ENCODE measurements around the gene CLASP2.
"Not testable (repeated sequence)": the region's sequence is repeated elsewhere in the genome, so short reads cannot be mapped to it uniquely, and the experiment has no call there.

The CLASP2 gene

DNA sequence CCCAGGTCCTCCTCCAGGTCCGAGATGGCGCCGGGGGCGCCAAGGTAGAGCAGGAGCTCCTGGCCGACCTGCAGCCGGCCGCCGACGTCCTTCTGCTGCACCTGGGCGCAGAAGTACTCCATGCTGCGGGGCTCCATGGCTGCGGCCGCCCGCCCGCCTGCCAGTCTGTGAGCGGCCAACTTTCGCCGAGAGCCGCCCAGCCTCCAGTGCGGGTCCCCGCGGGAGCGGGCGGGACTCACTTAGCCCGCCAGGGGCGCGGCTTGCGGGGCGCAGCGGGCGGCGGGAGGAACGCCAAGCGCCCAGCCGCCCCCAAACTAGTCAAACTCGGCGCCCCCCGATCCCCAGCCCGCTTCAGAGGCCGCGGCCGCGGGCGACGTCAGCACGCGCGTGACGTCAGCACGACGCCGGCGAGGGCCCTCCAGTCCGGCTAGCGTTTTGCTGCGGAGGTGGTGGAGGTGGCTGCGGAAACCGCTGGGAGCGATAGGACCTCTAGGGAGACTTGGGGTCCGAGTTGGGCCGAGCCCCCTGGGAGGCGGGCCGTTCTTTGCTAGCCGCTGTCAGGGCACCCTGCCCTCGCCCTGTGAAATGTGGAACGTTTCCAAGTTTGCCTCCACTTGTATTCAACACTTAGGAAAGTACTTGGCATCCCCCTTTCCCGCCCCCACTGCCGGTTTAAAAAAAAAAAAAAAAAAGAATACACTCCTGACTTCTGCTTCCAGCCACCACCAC, at the start of gene CLASP2:
TSS of gene CLASP2 (minus strand) at position 389 of the 729 bp plus-strand sequence. CDS start at position 137, 252 bp downstream.
- DNase-seq: peak; percentile 50

DNA sequence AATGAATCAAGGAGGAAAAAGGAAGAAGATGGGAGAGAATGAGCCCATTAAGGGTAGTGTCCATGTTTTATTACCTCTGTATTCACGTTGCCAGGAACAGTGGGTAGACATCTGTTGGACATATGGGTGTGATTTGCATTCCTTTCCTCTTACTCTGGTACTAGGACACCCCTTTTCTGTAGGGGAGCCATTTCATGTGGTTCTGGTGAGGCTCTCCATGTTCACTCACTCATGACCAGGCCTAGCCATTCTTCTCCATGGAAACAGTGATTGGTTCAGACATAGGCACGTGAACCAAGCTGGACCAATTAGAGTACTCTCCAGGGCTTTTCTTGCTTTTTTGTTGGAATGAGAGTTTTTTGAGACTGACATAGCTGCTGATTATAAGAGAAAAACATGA, 40.8 kb upstream of the CLASP2 start:
- no peak for DNase-seq

DNA sequence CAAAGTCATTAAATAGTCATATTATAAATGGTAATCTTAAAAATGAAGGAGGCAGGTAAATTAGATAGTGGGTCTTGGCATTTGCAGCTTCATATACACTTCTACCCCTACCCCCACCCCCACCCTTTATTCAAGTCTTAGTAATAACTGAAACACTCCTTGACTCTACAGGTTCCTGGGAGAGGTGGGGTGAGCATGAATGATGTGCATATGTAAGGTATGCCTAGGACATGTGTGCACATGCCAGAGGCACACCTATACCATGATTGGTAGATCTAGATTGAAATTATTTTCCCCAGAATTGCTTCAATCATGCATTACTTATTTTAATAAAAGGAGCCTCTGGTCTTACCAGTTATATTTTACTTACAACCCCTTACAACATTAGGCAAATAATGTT, 40.2 kb upstream of the CLASP2 start:
- DNase-seq: no peak

DNA sequence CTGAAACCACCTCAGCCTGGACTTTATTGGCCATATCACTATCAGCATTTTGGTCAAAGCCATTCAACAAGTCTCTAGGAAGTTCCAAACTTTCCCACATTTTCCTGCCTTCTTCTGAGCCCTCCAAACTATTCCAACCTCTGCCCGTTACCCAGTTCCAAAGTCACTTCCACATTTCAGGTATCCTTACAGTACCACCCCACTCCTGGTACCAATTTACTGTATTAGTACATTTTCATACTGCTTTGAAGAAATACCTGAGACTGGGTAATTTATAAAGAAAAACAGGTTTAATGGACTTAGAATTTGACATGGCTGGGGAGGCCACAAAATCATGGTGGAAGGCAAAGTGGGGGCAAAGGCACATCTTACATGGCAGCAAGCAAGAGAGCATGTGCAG, 36.3 kb upstream of the CLASP2 start:
- not testable (repeated sequence) for DNase-seq

DNA sequence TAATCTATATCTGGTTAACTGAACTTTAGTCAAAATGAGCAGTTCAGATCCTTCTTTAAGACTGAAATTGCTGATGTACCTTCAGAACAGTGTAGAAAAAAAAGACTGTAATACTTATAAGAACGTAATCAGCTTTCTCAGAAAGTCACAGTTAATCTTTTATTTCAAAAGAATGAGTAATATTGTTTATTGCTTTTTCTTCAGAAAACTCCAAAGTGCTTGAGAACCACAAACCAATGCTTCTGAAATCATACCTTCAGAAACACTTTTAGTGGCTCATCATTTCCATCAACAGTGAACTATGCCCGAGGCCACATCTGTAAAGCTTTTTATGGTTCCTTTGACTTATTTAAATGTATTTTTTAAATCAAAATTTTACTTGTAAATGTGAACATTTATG, 33.3 kb upstream of the CLASP2 start:
- no peak for DNase-seq

DNA sequence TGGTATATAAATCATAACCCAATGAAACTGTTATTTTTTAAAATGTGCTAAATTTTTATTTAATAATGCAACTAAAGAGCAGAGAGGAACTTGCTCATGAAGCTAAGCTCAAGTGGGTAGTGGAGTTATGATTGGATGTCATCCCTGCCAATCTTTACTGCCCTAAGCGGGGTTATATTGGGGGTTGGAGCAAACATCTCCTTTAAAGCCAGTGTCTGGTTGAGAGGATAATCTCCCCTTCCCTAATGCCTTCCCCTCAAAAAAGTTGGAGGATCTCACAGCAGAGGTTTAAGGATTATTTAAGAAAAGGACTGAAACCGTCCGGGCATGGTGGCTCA, 32.1 kb upstream of the CLASP2 start:
- DNase-seq: no peak

DNA sequence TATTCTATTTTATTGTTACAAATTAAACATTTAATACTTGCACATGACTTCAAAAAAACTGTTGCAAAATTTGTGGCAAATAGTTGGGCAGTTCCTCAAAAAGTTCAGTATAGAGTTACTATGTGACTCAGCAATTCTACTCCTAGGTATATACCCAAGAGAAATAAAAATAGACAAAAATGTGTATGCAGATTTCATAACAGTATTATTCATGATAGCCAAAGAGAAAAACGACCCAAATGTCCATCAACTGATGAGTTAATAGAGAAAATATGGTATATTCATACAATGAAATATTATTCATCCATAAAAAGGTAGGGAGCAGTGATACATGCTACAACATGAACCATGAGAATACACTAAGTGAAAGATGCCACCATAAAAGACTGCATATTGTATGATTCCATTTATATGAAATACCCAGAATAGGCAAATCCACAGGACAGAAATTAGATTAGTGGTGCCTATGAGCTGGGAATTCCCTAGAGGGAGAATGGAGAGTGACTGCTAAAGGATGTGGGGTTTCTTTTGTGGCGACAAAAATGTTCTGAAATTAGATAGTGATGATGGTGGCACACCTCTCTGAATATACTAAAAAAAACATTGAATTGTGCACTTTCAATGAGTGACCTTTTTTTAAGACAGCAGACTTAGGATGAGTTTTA, 31.6 kb upstream of the CLASP2 start:
- no peak for DNase-seq

DNA sequence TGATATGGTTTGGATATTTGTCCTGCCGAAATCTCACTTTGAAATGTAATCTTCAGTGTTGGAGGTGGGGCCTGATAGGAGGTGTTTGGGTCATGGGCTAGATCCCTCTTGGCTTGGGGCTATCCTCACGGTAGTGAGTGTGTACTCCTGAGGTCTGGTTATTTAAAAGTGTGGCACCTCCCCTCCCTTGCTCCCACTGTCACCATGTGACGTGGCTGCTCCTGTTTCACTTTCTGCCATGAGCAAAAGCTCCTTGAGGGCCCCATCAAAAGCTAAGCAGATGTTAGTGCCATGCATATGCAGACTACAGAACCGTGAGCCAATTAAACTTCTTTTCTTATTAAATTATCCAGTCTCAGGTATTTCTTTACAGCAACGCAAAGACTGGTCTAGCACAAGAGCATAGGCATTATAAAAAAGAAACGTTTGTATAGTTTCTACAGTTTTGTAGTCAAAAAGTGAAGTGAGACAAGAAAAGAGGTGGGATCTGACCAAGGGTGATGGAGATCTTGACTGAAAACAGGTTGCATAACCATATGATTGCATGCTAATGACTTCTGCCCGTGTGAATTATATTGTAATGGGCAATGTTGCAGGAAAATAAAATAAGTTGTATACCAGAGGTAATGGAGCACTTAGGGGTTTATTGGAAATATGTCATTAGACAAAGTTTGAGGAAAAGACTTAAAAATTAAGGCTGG, 28.5 kb upstream of the CLASP2 start:
- no peak for DNase-seq

DNA sequence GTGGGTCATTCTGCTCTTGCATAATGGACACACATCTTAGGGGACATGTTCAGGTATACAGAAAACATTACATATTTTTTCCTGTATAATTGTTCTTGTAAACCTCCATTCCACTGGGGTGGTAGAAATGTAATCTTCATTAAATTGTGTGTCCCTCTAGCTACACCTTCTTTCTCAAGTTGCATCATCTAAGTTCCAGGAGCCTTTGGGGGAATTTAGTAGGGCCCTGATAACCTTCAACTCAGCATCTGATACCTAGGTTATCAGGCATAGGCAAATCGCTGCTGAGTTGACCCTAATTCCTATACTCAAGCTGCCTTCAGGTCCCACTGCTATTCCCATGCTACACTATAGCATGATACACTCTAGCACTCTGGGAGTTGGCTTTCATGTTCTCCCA, 19.1 kb upstream of the CLASP2 start:
- no peak for DNase-seq

DNA sequence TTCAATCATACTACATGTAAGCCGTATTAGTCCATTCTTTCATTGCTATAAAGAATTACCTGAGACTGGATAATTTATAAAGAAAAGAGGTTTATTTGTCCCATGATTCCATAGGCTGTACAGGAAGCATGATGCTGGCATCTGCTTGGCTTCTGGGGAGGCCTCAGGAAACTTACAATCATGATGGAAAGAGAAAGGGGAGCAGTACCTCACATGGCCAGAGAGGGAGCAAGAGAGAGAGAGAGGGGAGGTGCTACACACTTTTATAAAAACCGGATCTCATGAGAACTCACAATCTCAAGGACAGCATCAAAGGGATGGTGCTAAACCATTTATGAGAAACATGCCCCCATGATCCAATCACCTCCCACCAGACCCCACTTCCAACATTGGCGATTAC, 14.3 kb upstream of the CLASP2 start:
- no peak for DNase-seq

DNA sequence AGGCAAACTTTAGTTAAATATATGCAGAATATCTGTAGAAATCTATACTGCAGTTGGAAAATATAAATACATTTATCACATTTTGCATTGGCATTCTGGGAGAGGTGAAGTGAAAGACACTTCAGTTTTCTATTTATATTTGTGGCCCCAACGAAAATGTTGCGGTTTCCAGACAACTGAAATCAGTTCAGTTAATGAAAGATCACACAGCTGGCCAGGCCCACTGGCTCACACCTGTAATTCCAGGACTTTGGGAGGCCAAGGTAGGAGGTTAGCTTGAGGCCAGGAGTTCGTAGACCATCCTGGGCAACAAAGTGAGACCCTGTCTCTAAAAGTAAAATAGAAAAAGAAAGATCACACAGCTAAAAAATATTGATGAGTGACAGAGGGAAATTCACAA, 11.9 kb upstream of the CLASP2 start:
- DNase-seq: no peak

DNA sequence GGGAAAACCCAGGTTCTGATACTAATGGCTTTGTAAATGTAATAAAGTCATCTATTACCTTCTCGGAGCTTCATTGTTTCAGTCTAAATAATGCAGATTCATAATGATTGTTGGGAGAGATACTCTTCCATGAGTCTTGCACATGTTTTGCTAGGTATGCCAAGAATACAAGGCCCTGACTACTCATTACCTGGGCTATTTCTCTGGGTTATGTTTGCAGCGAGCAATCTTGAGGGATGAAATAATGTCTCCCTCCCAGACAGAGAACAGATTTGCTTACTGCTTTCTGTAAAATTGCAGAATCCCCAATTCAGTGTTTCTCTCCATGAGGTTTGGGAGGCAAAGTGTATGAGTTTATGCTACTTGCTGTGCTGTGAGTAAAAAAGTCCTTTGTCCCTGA, 6.2 kb upstream of the CLASP2 start:
- DNase-seq: no peak

DNA sequence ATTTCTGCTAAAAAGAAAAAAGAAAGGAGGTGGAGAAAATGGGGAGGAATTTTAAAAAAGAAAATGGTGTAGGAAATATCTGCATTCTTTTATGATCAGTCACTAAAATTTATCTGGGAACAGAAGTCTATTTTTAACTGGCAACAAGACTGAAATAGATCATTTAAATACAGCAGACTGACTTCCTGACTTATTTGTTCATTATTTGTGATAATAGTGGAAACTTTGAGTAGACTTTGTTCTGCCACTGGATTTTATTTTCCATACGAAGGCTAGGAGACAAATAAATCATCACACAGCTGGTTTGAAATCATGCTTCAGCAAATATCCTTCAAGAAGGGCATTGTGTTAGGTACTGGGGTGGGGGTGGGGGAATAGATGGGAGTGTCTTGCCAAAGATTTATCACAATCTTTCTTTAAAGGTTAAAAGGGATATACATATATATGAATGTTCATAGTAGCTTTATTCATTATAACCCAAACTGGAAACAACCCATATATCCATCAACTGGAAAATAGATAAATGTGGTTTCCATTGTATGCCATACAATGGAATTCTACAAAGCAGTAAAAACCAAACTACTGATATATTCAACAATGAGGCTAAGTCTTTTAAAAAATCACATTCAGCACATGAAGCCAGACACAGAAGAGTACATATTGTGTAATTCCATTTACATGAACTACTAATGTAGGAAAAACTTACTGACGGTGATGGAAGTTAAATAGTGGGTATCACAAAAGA, 4.7 kb upstream of the CLASP2 start:
- no peak for DNase-seq

DNA sequence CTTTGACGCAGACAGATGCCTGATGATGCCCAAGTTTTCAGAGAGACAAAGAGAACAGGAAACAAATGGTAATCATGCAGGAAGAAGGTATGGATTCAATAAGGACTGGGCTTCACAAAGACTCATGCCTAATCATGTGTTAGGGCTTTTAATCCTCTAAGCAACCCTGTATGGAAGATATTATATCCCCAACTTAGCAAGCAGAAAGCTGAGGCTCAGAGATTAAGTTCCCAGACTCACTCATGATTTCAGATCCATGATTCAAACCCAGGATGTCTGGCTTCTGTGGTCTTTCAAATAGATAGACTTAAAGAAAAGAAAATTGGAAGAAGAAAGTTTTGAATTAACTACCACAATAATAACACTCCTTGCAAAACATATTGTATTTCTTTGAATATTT, 4.1 kb upstream of the CLASP2 start:
- no peak for DNase-seq

DNA sequence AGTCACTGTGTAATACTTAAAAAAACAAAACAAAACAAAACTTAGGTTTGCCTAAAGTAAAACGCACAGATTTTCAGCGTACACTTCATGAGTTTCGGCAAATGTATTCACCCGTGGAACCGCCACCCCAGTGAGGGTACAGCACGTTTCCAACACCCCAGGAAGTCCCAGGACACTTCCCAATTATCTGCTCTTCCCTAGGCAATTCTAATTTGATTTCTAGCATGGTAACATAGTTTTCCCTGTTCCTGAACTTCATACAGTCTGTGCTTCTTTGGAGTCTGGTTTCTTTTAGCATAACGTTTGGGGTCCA, 497 bp upstream of the CLASP2 start:
- peak; percentile 6 for DNase-seq

DNA sequence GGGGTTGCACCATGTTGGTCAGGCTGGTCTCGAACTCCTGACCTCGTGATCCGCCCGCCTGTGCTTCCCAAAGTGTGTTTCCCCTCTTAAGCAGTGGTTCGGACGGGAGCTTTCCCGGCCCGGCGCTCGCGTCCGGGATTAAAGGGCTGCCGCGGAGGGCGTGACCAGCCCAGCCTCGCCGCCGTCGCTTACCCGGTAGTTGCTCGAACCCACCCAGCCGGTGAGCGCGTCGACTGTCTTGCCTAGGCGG, 513 bp downstream of the CLASP2 start:
- DNase-seq: no peak

DNA sequence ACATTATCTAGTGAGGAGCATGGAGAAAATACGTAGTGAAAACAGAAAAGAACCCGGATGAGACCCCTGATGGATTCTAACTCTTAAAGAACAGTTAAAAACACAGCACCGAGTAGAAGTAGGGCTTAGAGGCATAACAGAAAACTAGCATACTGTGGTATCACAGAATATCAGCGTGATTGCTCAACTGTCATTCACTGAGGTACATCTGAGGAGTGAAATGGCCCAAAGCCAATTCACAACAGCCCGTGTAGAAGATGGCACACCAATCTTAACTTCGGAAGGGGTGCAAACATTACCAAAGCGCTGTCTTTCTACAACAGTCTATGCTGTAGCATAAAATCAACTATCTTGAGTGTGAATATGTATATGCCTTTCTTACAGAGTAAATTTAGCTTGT, 1.8 kb downstream of the CLASP2 start:
- DNase-seq: peak; percentile 1

DNA sequence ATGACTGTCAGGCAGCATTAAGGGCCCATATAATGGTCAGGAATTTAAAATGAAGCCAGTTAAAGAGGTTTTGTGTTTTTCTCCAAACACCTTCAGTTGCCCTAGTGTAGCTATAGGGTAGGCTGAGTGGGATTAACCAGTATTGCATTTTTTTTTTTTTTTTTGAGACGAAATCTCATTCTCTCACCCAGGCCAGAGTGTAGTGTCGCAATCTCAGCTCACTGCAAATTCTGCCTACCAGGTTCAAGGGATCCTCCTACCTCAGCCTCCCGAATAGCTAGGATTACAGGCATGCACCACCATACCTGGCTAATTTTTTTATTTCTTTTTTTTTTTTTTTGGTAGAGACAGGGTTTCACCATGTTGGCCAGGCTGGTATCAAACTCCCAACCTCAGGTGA, 7.0 kb downstream of the CLASP2 start:
- DNase-seq: no peak

DNA sequence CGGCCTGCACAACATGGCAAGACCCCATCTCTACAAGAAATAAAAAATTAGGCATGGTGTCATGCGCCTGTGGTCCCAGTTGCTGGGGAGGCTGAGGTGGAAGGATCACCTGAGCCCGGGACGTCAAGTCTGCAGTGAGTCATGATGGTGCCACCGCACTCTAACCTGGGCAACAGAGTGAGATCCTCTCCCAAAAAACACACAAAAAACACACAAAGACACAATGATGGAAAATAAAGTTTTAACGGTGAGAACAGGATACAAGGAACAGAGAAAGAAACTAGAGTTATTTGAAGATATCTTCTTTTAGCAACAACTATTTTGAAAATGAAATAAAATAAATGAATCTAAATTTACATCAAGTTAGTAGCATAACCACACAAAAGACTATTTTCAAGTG, 12.0 kb downstream of the CLASP2 start:
- DNase-seq: no peak

DNA sequence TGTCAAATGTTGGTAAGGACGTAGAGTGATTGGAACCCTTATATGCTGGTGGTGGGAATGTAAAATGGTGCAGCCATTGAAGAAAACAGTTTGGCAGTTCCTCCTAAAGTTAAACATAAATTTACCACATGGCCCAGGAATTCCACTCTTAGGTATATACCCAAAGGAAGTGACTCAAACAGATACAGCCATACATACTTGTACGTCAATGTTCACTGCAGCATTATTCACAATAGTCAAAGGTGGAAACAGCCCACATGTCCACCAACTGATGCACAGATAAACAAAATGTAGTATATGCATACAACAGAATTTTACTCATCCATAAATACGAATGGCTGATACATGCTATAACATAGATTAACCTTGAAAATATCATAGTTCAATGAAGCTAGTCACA, 13.2 kb downstream of the CLASP2 start:
- no peak for DNase-seq

DNA sequence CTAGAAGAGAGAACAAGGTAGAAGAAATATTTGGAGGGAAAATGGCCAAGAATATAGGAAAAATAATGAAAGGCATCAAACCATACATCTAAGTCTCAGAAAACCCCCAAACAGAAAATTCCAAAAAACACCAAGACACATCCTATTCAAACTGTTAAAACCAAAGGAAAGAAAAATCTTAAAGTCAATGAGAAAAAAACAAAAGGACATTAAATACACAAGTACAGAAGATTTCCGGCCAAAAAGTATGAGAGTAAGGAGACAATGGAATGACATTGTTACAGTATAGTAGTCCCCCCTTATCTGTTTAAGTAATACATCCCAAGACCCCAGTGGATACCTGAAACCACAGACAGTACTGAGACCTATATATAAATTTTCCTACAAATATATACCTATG, 18.8 kb downstream of the CLASP2 start:
- DNase-seq: no peak

DNA sequence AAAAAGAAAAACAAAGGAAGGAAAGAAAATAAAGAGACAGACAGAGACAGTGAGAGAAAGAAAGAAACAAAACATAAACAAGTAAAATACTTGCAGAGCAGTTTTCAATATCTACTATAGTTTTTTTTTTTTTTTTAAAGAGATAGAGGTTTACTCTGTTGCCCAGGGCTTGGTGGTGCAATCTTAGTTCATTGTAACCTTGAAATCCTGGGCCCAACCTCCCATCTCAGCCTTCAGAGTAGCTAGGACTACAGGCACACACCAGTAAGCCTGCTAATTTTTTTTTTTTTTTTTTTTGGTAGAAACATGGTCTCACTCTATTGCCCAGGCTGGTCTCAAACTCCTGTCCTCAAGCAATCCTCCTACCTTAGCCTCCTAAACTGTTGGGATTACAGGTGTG, 23.1 kb downstream of the CLASP2 start:
- no peak for DNase-seq

DNA sequence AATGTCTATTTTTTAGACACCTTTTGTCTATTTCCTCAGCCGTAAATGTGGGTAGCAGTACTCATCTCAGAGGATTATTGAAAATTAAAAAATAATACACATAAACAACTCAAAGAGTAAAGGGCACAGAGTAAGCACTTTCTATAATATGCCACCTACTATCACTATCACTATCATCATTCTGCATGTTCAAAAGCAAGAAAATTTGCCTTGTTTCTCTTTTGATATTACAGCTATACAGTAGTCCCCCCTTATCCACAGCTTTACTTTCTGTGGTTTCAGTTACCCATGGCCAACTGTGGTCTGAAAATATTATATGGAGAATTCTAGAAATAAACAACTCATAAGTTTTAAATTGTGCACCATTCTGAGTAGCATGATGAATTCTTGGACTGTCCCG, 27.7 kb downstream of the CLASP2 start:
- DNase-seq: no peak

DNA sequence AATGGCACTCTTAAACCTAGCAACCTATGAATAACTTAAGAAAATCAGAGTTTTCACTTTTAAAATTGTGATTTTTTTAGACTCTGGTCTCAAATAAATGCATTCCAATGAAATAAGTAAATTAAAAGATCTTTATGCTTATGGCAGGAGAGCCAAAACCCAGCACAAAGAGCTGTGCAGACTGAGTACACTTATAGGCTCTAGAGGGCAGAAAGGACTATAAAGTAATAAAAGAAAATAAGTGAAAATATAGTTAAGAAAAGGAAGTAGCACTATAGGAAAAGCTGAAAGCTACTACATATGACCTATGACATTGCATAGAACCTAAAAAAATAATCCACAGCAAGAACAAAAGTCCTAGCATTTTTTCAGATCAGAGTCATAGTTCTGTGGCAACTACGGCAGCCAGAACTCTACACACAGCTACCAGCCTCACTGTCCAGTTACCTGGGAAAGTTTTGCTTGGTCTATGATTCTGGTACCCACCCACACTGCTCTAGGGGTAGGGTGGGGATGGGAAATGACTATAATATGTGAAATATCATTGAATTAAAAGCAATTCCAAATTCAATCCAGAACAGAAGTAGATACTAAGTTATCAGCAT, 30.5 kb downstream of the CLASP2 start:
- DNase-seq: no peak
